Measurements from ENCODE around the gene WNK4.

WNK4 gene

DNA sequence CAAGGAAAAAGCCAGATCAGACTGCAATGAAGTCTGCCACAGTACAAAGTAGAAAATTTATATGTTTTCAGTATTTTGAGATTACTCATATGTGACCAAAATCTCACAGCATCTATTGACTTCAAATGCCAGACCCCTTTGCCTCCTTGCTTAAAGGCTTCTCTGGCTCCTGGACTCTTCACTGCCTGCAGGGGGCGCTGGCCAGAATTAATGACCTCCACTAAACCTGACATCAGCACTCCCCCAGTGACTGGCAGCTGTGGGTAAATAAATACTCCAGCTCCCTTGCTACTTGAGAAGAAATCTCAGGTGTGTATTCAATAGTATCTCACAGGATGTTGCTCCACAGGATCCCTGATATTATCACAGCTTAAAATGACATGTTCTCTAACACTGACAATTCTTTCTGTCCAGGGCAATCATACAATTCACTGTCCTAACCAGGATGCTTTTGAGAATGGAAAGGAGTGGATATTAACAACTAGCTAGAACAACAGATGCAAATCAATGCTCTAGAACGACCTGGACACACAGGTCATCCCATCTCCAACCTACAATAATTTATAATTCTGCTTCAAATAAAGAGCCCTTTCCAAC lies 39.6 kb downstream of the WNK4 start:
- Histone ChIP-seq H3K4me1 (ENCODE audit: low read length) (0 out of 2 replicates have a peak, but pooled peaks cover 4% of the 10 kb centered on the region), H3K36me3 (replicated peaks; ENCODE audit: insufficient read depth, low read length) (peaks cover 7% of the 10 kb centered on the region), H4K20me1 (ENCODE audit: insufficient read depth, low read length) (no peaks in the 10 kb centered on the region), H3K9me3 (replicated peaks; ENCODE audit: insufficient read depth, low read length) (no peaks in the 10 kb centered on the region), H3K9ac (ENCODE audit: low read length) (no peak overlapping the region), H3F3A (ENCODE audit: insufficient read depth, low read length) (peaks cover 6% of the 10 kb centered on the region; the same call in 1 of the 2 replicates), H3K4me3 (ENCODE audit: low read length) (no peak overlapping the region), H2AFZ (ENCODE audit: low read length) (no peak overlapping the region), H3K27me3 (replicated peaks; ENCODE audit: insufficient read depth, low read length) (no peaks in the 10 kb centered on the region), H3K27ac (ENCODE audit: low read length) (no peak overlapping the region), H3K4me2 (ENCODE audit: low read depth, low read length) (no peak overlapping the region), H3K9me2 (replicated peaks; ENCODE audit: insufficient read depth, low read length) (no peaks in the 10 kb centered on the region), H3K79me2 (ENCODE audit: low read length) (peaks cover 39% of the 10 kb centered on the region)
- DNase-seq, result peak; percentile 76
- TF ChIP-seq, protein P1, sequence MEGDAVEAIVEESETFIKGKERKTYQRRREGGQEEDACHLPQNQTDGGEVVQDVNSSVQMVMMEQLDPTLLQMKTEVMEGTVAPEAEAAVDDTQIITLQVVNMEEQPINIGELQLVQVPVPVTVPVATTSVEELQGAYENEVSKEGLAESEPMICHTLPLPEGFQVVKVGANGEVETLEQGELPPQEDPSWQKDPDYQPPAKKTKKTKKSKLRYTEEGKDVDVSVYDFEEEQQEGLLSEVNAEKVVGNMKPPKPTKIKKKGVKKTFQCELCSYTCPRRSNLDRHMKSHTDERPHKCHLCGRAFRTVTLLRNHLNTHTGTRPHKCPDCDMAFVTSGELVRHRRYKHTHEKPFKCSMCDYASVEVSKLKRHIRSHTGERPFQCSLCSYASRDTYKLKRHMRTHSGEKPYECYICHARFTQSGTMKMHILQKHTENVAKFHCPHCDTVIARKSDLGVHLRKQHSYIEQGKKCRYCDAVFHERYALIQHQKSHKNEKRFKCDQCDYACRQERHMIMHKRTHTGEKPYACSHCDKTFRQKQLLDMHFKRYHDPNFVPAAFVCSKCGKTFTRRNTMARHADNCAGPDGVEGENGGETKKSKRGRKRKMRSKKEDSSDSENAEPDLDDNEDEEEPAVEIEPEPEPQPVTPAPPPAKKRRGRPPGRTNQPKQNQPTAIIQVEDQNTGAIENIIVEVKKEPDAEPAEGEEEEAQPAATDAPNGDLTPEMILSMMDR (IDR thresholded peaks at IDR 0.05; ENCODE audit: low read length), result peak; percentile 81
- no peak for TF ChIP-seq EZH2phosphoT487 (IDR thresholded peaks at IDR 0.05; ENCODE audit: low read length)

DNA sequence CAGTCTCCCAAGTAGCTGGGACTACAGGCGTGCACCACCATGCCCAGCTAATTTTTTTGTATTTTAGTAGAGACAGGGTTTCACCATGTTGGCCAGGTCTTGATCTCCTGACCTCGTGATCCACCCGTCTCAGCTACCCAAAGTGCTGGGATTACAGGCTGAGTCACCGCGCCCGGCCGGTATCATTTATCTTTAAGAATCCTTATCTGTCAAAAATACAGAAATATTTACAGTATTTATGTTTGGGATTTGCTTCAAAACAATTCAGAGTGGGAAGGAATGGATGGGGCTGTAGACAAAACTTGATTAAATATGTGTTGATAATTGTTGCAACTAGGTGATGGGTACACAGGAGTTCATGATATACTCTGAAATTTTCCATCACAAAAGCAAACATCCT lies 40.8 kb downstream of the WNK4 start:
- H3K9ac ChIP-seq (ENCODE audit: low read length), result no peak overlapping the region
- no peak overlapping the region for H2AFZ ChIP-seq (ENCODE audit: low read length)
- DNase-seq, result no peak
- H3K4me1 ChIP-seq (ENCODE audit: low read length), result 0 out of 2 replicates have a peak, but pooled peaks cover 4% of the 10 kb centered on the region
- no peak overlapping the region for H3K4me3 ChIP-seq (ENCODE audit: low read length)
- no peaks in the 10 kb centered on the region for H4K20me1 ChIP-seq (ENCODE audit: insufficient read depth, low read length)
- no peak overlapping the region for H3K4me2 ChIP-seq (ENCODE audit: low read depth, low read length)
- peaks cover 7% of the 10 kb centered on the region; the same call in 1 of the 2 replicates for H3K36me3 ChIP-seq (replicated peaks; ENCODE audit: insufficient read depth, low read length)
- TF ChIP-seq, protein P1 (IDR thresholded peaks at IDR 0.05; ENCODE audit: low read length), result no peak
- TF ChIP-seq EZH2 (optimal IDR thresholded peaks at IDR 0.05; ENCODE audit: low read depth, low read length) (no peak), EZH2phosphoT487 (IDR thresholded peaks at IDR 0.05; ENCODE audit: low read length) (no peak)
- H3K9me3 ChIP-seq (replicated peaks; ENCODE audit: insufficient read depth, low read length), result no peaks in the 10 kb centered on the region
- H3K27me3 ChIP-seq (replicated peaks; ENCODE audit: insufficient read depth, low read length), result 0 out of 2 replicates have a peak, but pooled peaks cover 2% of the 10 kb centered on the region
- no peak overlapping the region for H3K27ac ChIP-seq (ENCODE audit: low read length)
- no peaks in the 10 kb centered on the region for H3K9me2 ChIP-seq (replicated peaks; ENCODE audit: insufficient read depth, low read length)
- H3K79me2 ChIP-seq (ENCODE audit: low read length), result peaks cover 39% of the 10 kb centered on the region
- peaks cover 6% of the 10 kb centered on the region; the same call in 1 of the 2 replicates for H3F3A ChIP-seq (ENCODE audit: insufficient read depth, low read length)

DNA sequence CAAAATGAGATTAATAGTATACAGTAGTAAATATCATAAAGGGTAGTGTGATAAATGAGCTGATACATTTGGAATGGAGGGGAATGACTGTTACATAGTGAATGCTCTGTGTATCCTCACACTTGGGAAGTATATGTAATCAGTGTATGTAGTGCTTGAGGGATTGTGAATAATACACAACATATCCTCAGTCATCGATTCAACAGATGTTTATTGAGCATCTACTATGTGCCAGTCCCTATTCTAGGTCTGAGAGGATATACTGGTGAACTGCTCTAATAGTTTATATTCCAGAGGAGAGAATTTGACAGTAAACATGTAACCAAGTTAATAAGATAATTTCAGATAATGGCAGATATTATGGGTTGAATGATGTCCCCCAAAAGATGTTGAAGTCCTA lies 47.1 kb downstream of the WNK4 start:
- H3K4me3 ChIP-seq (ENCODE audit: low read length), result no peak overlapping the region
- H3K27ac ChIP-seq (ENCODE audit: low read length), result no peak overlapping the region
- no peaks in the 10 kb centered on the region for H3K36me3 ChIP-seq (replicated peaks; ENCODE audit: insufficient read depth, low read length)
- H3K27me3 ChIP-seq (replicated peaks; ENCODE audit: insufficient read depth, low read length), result 0 out of 2 replicates have a peak, but pooled peaks cover 2% of the 10 kb centered on the region
- no peaks in the 10 kb centered on the region for H3F3A ChIP-seq (ENCODE audit: insufficient read depth, low read length)
- no peaks in the 10 kb centered on the region for H4K20me1 ChIP-seq (ENCODE audit: insufficient read depth, low read length)
- TF ChIP-seq EZH2 (optimal IDR thresholded peaks at IDR 0.05; ENCODE audit: low read depth, low read length) (no peak), EZH2phosphoT487 (IDR thresholded peaks at IDR 0.05; ENCODE audit: low read length) (no peak)
- TF ChIP-seq, protein P1 (IDR thresholded peaks at IDR 0.05; ENCODE audit: low read length), result no peak
- peaks cover 16% of the 10 kb centered on the region for H3K79me2 ChIP-seq (ENCODE audit: low read length)
- no peak overlapping the region for H3K4me2 ChIP-seq (ENCODE audit: low read depth, low read length)
- H3K9me3 ChIP-seq (replicated peaks; ENCODE audit: insufficient read depth, low read length), result no peaks in the 10 kb centered on the region
- no peak for DNase-seq
- no peaks in the 10 kb centered on the region for H3K9me2 ChIP-seq (replicated peaks; ENCODE audit: insufficient read depth, low read length)
- H3K9ac ChIP-seq (ENCODE audit: low read length), result no peak overlapping the region
- H3K4me1 ChIP-seq (ENCODE audit: low read length), result peaks cover 6% of the 10 kb centered on the region; the same call in 1 of the 2 replicates
- no peak overlapping the region for H2AFZ ChIP-seq (ENCODE audit: low read length)

Measured in MM.1S (cell line).